Endodermal cell (in vitro differentiated cells): ENCODE measurements around the gene PRRC2B. TPM values are rescaled to one million over a fixed set of nuclear protein-coding genes. Genes with fewer than 3 reads are reported as not detected.

Experiments
- DNase-seq: peaks from one replicate; pipeline ENCODE4 v3.0.0-alpha.2; 2017
- H3K27ac ChIP-seq: 2 replicates; pipeline ENCODE4 v1.5.1; 2013; ENCODE audit warnings: mild to moderate bottlenecking, low read depth, low read length, moderate library complexity
- H3K27me3 ChIP-seq: 2 replicates; pipeline ENCODE4 v1.6.1; 2013; ENCODE audit warnings: mild to moderate bottlenecking, low read length, moderate library complexity; ENCODE audit not compliant: insufficient read depth, control insufficient read depth, poor library complexity, severe bottlenecking
- H3K36me3 ChIP-seq: 2 replicates; pipeline ENCODE4 v1.7.0; 2013; ENCODE audit warnings: mild to moderate bottlenecking, low read length, moderate library complexity; ENCODE audit not compliant: control insufficient read depth, insufficient read depth
- H3K4me1 ChIP-seq: one replicate; pipeline ENCODE4 v1.7.0; 2013; ENCODE audit warnings: low read length; ENCODE audit not compliant: control insufficient read depth, insufficient read depth
- H3K4me3 ChIP-seq: 2 replicates; pipeline ENCODE4 v1.5.1; 2013; ENCODE audit warnings: mild to moderate bottlenecking, low read length, moderate library complexity
- H3K9ac ChIP-seq: 2 replicates; pipeline ENCODE4 v1.6.1; 2013; ENCODE audit warnings: mild to moderate bottlenecking, low read length, moderate library complexity; ENCODE audit not compliant: poor library complexity, severe bottlenecking; ENCODE audit errors: extremely low read depth
- H3K9me3 ChIP-seq: 2 replicates; pipeline ENCODE4 v1.6.1; 2013; ENCODE audit warnings: mild to moderate bottlenecking, low read length, moderate library complexity; ENCODE audit not compliant: control insufficient read depth
- H3K27ac Mint-ChIP-seq: 2 replicates; pipeline ENCODE4 v1.8.0; 2020; ENCODE audit warnings: mixed read lengths
- H3K27me3 Mint-ChIP-seq: 2 replicates; pipeline ENCODE4 v1.8.0; 2021; ENCODE audit warnings: mild to moderate bottlenecking, mixed read lengths; ENCODE audit not compliant: insufficient read depth
- H3K36me3 Mint-ChIP-seq: 2 replicates; pipeline ENCODE4 v1.8.0; 2020; ENCODE audit warnings: low read depth, mixed read lengths
- H3K4me1 Mint-ChIP-seq: 2 replicates; pipeline ENCODE4 v1.8.0; 2020; ENCODE audit warnings: mixed read lengths
- H3K4me3 Mint-ChIP-seq: 2 replicates; pipeline ENCODE4 v1.8.0; 2020; ENCODE audit warnings: mild to moderate bottlenecking, moderate library complexity, mixed read lengths
- H3K9me3 Mint-ChIP-seq: 2 replicates; pipeline ENCODE4 v1.8.0; 2020; ENCODE audit warnings: mild to moderate bottlenecking, mixed read lengths
- CTCF ChIP-seq: fragments of 200-600 bp; sonication (generic); conservative IDR thresholded peaks from 2 replicates; pipeline ENCODE4 v1.5.0; 2021; ENCODE audit warnings: antibody characterized with exemption, mild to moderate bottlenecking
- WGBS, 2 experiments: methylation state at CpG; one replicate each; pipeline versions ENCODE4 v1.1.5 to v1.1.7; 2013; ENCODE audit warnings: missing lambda C conversion rate in 2 of 2, mixed read lengths in 1 of 2; ENCODE audit not compliant: insufficient coverage in 1 of 2, insufficient read length in 1 of 2; 5-methylcytosine and 5-hydroxymethylcytosine counted together
- total RNA-seq, 2 donors: library from RNA; stranded (reverse); fragmentation: NEBNext Ultra II Directional in 1 of 2; extraction: Animal tissue kit (Norgen Biotek cat#: 25700) in 1 of 2; gene quantifications; 2 replicates in 1 of 2; 3 replicates in 1 of 2; pipeline ENCODE4 v1.2.1, GENCODE V29; 2021

PRRC2B gene
- total RNA-seq, 2 donors from 2014 or later, result 309 to 334 TPM

GRCh38 chr9:131436865-131437271, 43.0 kb downstream of the PRRC2B start:
- Histone ChIP-seq H3K4me1 (no peaks in the 10 kb centered on the region), H3K27ac (peak overlapping the region; percentile 69), H3K9ac (no peak overlapping the region), H3K4me3 (no peak overlapping the region), H3K27me3 (no peaks in the 10 kb centered on the region), H3K9me3 (no peaks in the 10 kb centered on the region), H3K36me3 (peaks cover 100% of the 10 kb centered on the region)
- no peaks in the 10 kb centered on the region for H3K9me3 Mint-ChIP-seq
- TF ChIP-seq CTCF, result no peak
- H3K4me1 Mint-ChIP-seq, result peaks cover 39% of the 10 kb centered on the region
- H3K4me3 Mint-ChIP-seq, result no peak overlapping the region
- peak overlapping the region; percentile 87 for H3K27ac Mint-ChIP-seq
- peaks cover 94% of the 10 kb centered on the region for H3K36me3 Mint-ChIP-seq
- DNase-seq, result peak; percentile 77
- no peaks in the 10 kb centered on the region for H3K27me3 Mint-ChIP-seq
- 88 to 90% methylated on average over 8 of the region's 8 CpGs for WGBS, 2 experiments

GRCh38 chr9:131438190-131438589, 44.3 kb downstream of the PRRC2B start:
- no peak for TF ChIP-seq CTCF
- peaks cover 97% of the 10 kb centered on the region for H3K36me3 ChIP-seq

GRCh38 chr9:131439224-131439623, 45.3 kb downstream of the PRRC2B start:
- Histone ChIP-seq H3K9ac (no peak overlapping the region), H3K9me3 (no peaks in the 10 kb centered on the region), H3K4me1 (no peaks in the 10 kb centered on the region), H3K27ac (no peak overlapping the region), H3K36me3 (peaks cover 95% of the 10 kb centered on the region), H3K4me3 (no peak overlapping the region), H3K27me3 (no peaks in the 10 kb centered on the region)
- H3K27me3 Mint-ChIP-seq, result no peaks in the 10 kb centered on the region
- no peak for TF ChIP-seq CTCF
- whole genome bisulfite sequencing, 2 experiments, result 95 to 98% methylated on average over 3 to 4 of the region's 4 CpGs
- H3K27ac Mint-ChIP-seq, result peak overlapping the region; percentile 2
- peaks cover 92% of the 10 kb centered on the region for H3K36me3 Mint-ChIP-seq
- H3K4me3 Mint-ChIP-seq, result no peak overlapping the region
- no peak for DNase-seq
- peaks cover 20% of the 10 kb centered on the region for H3K4me1 Mint-ChIP-seq
- no peaks in the 10 kb centered on the region for H3K9me3 Mint-ChIP-seq

More at GRCh38 chr9:131438190-131438589, 44.3 kb downstream of the PRRC2B start:
- Mint-ChIP-seq H3K27ac (peak overlapping the region; percentile 45), H3K36me3 (peaks cover 92% of the 10 kb centered on the region), H3K27me3 (no peaks in the 10 kb centered on the region), H3K9me3 (no peaks in the 10 kb centered on the region), H3K4me3 (no peak overlapping the region), H3K4me1 (peaks cover 28% of the 10 kb centered on the region)
- no peak overlapping the region for H3K4me3 ChIP-seq
- H3K9ac ChIP-seq, result no peak overlapping the region
- DNase-seq, result no peak
- H3K9me3 ChIP-seq, result no peaks in the 10 kb centered on the region
- peak overlapping the region; percentile 33 for H3K27ac ChIP-seq
- 95 to 98% methylated on average over 7 of the region's 7 CpGs for WGBS, 2 experiments
- no peaks in the 10 kb centered on the region for H3K4me1 ChIP-seq
- no peaks in the 10 kb centered on the region for H3K27me3 ChIP-seq
